NB4 (cell line): ENCODE results near the gene ACADL.

ENCODE experiments used
- MYC ChIP-seq: IDR thresholded peaks from 2 replicates; pipeline ENCODE4 v1.6.1; 2011; ENCODE audit warnings: low read depth, low read length
- POLR2A ChIP-seq: IDR thresholded peaks from 2 replicates; pipeline ENCODE4 v1.6.1; 2011; ENCODE audit warnings: mild to moderate bottlenecking; ENCODE audit not compliant: insufficient read length; ENCODE audit errors: extremely low read depth
- TF ChIP-seq, protein P1 (sequence below): IDR thresholded peaks from one replicate; pipeline ENCODE4 v1.5.1; 2012; ENCODE audit warnings: low read depth, low read length

- TF ChIP-seq, protein P1, sequence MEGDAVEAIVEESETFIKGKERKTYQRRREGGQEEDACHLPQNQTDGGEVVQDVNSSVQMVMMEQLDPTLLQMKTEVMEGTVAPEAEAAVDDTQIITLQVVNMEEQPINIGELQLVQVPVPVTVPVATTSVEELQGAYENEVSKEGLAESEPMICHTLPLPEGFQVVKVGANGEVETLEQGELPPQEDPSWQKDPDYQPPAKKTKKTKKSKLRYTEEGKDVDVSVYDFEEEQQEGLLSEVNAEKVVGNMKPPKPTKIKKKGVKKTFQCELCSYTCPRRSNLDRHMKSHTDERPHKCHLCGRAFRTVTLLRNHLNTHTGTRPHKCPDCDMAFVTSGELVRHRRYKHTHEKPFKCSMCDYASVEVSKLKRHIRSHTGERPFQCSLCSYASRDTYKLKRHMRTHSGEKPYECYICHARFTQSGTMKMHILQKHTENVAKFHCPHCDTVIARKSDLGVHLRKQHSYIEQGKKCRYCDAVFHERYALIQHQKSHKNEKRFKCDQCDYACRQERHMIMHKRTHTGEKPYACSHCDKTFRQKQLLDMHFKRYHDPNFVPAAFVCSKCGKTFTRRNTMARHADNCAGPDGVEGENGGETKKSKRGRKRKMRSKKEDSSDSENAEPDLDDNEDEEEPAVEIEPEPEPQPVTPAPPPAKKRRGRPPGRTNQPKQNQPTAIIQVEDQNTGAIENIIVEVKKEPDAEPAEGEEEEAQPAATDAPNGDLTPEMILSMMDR, result no peak
- TF ChIP-seq POLR2A (no peak), MYC (no peak)
Measured at GRCh38 chr2:210262036-210262435, 36.8 kb upstream of the ACADL start.
